ENCODE results near the gene A4GNT.

- TF ChIP-seq EZH2 (IDR thresholded peaks at IDR 0.05; ENCODE audit: low read length, missing control alignments) (no peak), CTCF (conservative IDR thresholded peaks at IDR 0.05 in 1 of 2, IDR thresholded peaks at IDR 0.05 in 1 of 2; ENCODE audit: low read depth in 1 of 2, low read length in 2 of 2) (no peak)
Measured at GRCh38 chr3:138174421-138175131, 42.4 kb upstream of the A4GNT start, which contains the start of gene DBR1.
